NK-92 (cell line): Measurements from ENCODE around the gene PDCL3.

Experiments used
- DNase-seq: peaks from one replicate; lab custom pipeline; 2025; ENCODE audit not compliant: unreplicated experiment; lab: John Stamatoyannopoulos, UW

Gene PDCL3

DNA sequence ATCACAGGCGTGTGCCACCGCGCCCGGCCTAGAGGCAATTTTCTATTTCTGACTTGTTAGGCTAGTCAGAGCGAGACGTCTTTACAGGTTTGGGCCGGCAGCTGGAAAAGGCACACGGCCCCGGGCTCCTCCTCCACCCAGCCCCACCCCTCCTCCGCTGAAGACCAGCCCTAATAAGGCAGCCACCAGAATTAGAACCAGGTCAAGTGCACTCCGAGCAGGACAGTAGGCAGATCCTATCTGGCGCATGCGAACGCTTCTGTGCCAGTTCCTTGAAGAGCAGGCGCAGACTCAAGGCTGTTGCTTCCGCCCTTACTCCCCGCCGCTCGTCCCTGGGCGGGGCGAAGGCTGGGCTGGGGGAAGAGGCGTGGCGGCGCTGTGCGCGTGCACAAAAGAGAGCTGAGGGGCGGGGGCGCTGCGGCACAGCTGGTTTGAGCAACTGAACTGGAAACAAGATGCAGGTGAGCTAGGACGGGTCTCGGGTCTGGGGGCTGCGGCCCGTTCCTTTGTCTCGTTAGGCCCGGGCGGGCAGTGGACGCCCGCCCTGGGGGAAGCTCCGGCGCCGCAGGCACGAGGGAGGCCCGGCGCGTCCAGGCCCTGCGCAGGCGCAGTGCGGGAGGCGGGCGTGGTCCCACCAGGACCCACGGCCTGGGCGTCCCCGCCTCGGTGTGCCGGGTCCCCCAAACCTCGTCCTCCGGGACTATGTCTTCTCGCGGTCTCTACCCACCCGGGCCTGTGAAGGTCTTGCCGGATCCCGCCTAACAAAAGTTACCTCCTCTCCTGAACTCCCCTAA lies at the start of gene PDCL3:
PDCL3 (plus strand) TSS at position 381 of the 794 bp plus-strand sequence; CDS start at position 456, 75 bp downstream.
- DNase-seq = peak; percentile 52

DNA sequence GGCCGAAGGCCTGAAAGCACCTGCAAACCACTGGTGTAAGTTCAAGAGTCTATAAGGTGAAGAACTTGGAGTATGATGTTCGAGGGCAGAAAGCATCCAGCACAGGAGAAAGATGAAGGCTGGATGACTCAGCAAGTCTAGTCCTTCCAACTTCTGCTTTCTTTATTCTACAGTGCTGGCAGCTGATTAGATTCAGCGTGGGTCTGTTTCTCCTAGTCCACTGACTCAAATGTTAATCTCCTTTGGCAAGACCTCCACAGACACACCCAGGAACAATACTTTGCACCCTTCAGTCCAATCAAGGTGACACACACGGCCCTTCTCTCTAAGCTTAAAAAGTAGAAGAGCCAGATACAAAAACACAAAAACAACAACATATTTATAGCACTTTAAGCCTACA lies 49.1 kb upstream of the PDCL3 start:
- no peak for DNase-seq

DNA sequence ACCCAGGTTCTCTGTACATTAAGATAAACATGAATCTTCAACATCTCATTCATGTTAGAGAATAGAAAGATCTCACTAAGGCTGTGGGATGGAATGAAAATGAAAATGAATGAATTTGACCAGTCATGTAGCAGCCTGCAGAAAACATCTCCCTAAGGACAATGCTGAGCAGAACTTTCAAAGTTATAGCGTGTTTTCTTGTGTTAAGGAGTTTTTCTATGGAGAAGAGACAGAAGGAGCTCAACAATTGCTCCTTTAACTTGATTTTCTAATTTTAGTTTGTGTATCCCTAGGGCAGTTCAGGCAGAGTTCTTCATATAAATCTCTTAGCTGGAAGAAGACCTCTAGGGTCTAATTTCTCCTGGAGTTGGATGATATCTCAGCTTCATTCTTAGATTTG lies 45.2 kb upstream of the PDCL3 start:
- DNase-seq = no peak

DNA sequence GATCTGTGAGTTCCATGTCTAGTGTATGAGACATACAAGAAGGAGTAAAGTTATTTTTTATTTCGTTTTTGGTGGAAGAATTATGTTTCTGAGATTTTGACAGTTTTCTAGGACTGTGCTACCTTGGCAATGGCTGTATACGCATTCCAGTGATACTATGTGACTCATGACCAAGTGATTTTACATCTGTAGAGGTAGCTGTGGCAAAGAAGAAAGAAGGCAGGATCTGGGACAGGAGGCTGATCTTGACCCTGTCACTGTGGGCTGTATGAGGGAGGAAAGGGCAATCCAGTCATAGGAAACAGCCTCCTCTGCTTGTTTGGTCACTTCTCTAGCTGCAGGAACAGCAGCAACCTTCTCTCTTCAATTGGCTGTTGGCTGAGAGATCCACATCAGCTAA lies 44.0 kb upstream of the PDCL3 start:
- DNase-seq = no peak

DNA sequence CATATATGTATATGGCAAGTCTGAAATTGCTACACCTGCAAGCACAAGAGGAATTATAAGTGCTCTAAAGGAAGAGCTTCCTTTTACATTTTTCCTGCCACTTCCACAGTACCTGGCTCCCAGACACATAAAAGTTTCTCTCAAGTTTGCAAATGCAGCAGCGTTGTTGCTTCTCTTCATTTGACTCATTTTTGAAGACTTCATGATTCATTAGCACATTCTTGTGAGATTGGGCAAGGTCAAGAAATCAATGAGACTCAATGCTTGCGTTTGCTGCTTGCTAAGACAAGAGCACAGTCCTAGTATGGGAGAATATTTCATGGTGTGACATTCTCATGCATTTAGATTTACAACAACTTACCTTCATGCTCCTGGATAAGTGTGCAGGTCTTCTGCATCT lies 42.6 kb upstream of the PDCL3 start:
- no peak for DNase-seq

DNA sequence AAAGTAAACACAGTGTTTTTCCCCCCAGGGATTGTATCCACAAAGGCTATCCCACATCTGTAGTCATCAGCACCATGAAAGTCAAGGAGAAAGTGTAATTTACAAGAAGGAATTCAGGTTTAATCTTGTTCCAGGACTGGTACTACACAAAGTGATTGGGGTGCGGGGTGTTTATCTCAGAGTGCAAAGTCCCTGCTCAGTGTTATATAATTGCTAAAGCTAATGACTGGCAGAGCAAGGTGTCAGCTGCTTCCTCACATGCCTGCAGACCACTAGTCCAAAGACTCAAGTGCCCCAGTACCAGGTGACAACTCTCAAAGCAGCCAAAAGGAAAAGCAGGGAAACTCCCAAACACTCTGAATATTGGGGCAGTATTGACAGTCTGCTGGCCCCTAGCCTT lies 40.4 kb upstream of the PDCL3 start:
- DNase-seq = no peak

DNA sequence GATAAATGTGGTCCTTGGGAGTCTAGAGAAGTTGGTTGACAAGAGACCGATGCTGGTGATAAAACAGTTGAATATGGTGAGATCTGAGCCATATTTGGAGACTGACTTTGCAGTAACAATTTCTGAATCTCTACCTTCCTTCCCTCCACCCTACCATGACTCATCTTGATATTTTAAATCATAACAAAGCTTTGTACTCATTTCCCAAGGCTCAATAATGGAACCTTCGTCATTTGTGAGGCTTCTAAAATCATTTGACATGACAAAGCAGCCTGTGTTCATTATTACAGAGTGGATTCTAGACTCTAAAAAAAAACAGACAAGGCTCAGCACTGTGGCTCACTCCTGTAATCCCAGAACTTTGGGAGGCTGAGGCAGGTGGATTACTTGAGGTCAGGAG lies 38.5 kb upstream of the PDCL3 start:
- DNase-seq = no peak

DNA sequence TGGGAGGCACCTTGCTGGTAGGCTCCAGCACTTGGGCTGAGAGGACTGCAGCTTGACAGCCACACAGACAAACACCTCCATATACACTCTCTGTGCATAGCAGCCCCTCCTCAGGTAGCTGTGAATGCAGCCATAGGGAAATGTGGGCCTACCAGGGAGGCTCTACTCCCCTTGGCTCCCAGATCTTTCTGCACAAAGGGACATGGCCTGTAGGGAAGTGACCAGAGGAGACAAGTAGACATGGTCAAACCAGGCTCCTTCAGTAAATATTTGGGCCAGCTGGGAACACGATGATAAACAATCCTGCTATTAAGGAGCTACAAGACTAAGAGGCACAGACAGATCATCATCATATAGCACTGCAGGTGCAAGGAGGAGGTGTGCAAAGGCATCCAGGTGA lies 35.9 kb upstream of the PDCL3 start:
- no peak for DNase-seq

DNA sequence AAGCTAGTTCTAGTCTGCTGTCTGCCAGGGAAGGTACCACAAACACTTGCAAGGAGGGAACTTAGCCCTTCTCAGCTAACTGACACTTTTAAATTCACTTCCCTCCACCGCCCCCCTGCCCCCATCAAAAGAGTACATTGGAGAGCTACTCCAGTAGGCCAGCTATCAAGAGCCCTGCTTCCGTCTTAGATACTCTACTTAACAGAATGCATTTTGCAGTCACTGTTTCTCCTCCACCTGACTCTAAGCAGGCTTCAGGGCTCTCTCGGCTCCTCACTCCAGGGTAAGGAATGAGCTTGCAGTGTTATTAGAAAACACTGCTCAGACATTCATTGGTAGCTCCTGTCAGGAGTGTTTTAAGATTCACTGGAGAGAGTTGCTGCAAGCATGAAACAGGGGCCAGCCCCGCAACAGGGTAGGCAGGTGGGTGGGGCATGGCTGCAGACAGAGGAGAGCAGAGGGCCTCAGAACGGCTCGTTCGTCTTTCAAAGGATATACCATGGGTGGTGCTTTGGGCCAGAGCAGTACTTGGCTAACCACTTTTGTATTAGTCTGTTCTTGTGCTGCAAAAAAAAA lies 35.3 kb upstream of the PDCL3 start:
- DNase-seq = no peak

DNA sequence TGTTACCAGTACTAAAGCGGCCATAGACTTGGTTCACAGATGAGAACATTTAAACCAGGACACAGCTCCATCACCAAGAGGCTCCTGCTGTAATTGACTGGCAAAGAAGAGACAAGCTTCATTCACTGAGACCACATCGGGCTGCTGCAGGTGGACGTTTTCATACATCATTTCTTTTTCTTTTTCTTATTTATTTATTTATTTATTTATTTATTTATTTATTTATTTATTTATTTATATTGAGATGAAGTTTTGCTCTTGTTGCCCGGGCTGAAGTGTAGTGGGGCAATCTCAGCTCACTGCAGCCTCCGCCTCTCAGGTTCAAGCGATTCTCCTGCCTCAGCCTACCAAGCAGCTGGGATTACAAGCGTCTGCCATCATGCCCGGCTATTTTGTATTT lies 33.6 kb upstream of the PDCL3 start:
- DNase-seq = no peak

DNA sequence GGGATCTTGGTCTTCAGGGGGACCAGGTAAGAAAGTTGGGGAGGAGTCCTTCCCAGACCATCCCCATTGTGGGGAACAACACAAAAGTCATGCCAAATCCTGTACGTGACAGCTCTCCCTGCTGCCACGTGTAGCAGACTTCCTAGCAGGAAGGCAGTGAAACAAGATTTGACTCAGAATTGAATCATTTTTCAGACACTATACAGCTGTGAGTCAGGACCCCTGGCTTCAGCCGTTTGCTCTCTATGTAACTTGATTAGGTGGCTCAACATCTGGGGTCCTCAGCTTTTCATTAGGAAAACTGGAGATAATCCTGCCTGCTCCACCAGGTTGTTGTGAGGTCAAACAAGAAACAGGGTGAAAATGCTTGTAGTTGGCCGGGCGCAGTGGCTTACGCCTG lies 32.9 kb upstream of the PDCL3 start:
- DNase-seq = no peak

DNA sequence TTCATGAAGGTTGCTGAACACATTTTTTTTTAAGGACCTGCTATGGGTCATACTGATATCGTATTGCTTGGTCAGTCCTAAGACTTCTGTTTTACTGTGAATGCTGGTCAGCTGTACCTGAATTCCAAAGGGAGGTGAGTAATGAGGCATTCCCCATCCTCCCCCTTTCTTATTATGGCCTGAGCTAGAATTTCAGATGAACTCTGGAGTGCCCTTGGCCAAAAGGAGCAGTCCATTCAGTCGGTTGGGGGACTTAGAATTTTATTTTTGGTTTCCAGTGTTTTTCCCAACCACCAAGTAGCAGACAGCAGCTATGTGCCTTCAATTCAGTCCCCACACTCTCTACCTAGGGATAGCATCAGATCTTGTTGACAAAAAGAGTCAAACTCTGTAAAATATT lies 26.9 kb upstream of the PDCL3 start:
- no peak for DNase-seq

DNA sequence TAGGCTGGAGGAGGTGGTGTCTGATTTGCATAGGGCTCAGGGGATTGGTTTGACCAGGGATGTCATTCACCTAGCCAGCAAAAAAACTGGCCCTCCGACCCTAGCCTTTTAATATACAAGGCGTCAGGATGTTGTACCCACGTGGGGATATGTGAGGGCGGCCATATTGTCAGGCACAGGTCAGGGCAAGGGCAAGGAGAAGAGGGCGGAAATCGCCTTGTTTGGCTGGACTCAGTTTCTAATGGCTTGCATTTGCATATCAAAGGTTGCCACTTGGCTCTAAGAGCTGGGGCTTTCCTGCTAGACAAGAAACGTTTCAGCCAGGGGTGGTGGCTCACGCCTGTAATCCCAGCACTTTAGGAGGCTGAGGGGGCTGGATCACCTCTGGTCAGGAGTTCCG lies 24.9 kb upstream of the PDCL3 start:
- no peak for DNase-seq

DNA sequence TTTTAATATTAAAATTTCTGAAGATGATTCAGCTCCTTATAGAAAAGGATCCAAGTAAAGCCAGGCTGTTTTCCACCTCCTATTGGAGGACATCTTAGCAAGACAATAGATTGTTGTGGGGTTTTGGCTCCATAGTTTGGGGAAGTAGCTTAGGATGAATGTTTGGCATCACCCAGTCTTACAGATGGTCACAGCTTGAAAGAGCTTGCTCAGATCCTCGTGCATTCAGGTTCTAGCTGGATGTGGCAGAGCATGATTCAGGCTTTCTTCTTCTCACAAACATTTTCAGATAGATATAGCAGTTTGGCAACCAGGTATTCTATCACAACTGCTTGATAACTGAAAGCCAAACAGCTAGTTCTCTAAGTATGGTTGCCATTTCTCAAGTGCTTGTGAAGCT lies 23.6 kb upstream of the PDCL3 start:
- DNase-seq = no peak

DNA sequence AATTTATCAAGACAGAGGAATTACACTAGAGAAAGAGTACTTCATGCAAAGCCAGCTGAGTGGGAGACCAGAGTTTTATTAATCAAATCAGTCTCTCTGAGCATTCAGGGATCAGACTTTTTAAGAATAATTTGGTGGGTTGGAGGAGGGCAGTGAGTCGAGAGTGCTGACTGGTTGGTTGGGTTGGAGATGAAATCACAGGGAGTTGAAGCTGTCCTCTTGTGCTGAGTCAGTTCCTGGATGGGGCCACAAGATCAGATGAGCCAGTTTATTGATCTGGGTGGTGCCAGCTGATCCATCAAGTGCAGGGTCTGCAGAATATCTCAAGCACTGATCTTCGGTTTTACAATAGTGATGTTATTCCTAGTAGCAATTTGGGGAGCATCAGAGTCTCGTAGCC lies 21.4 kb upstream of the PDCL3 start:
- DNase-seq = no peak

DNA sequence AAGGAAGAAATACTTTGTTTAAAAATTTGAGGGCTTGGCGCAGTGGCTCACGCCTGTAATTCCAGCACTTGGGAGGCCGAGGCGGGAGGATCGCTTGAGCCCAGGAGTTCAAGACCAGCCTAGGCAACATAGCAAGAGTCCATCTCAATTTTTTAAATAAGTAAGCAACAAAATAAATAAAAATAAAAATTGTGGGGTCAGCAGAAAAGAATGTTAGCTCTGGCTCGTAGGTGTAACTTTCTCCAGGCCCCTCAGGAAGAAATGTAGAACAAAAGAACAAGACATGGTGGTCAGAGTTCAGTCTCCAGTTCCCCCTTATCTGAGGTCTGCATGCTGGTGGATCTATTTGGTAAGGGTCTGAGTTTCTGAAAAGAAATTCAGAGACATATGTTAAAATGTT lies 20.4 kb upstream of the PDCL3 start:
- no peak for DNase-seq

DNA sequence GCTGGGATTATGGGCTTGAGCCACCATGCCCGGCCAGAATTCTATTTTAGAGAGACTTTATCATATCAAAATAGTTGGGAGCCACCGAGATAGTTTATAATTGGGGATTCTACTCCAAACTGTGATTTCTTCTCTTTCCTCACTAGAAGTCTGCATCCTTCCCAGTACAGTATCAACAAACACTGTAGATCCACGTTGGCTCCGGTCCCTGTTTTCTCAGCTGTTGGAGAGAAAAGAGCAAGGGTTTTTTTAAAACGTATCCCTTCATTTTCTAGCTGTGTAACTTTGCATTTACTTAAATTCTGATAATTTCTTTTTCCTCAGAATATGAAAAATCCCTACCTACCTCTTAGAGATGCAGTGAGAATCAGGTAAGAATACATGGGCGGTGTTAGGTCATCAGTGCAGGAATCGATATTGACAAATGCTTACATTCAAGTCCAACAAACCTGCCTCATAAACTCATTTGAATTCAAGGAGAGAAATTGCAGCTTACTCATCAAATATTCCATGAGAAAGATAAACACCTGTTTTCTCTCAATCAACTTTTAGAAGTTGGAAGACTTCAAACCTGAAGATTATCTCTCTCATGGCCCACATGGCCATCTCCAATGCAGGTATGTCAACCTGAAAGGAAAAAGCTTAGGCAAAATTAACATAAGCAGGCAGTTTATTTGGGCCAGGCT lies 17.7 kb upstream of the PDCL3 start:
- DNase-seq = no peak

DNA sequence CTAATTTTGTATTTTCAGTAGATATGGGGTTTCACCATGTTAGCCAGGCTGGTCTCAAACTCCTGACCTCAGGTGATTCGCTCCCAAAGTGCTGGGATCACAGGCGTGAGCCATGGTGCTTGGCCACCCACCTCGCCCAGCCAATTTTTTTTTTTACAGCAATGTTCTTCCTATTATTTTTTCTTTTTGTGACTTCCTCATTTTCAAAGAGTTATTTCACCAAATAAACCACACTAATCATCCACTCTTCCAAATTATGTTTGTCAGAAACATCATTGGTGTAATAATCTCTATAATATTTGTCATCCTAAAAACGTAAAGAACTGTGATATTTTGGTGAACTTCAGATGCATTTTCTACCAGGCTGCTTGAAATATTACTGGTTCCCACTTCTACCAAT lies 16.3 kb upstream of the PDCL3 start:
- DNase-seq = no peak

DNA sequence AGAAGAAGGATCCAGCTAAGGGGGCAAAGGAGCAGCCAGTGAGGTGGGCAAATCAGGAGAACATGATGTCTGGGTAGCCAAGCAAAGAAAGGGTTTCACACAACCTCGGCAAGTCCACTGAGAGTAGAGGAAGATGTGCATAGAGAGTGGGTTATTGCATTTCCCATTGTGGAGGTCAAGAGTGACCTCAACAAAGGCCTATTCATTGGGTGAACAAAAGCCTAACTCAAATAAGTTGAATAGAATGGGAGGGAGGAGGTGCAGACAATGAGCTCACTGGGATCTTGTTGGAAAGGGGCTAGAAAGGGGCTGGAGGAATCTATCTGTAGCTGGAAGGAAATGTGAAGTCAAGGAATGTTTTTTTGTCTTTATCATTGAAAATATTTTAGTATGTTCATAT lies 14.0 kb upstream of the PDCL3 start:
- no peak for DNase-seq

DNA sequence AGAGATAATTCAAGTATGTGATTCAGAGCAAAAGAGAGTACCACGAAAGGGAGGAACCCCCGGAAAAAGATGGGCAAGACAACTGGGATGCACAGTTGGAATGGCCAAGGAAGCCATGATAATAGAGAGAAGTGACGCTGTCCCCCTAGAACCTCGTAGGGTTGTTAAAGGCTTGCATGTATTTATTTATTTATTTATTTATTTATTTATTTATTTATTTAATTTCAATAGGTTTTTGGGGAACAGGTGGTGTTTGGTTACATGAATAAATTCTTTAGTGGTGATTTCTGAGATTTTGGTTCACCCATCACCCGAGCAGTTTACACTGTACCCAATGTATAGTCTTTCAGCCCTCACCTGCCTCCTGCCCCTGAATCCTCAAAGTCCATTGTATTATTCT lies 11.5 kb upstream of the PDCL3 start:
- DNase-seq = no peak

DNA sequence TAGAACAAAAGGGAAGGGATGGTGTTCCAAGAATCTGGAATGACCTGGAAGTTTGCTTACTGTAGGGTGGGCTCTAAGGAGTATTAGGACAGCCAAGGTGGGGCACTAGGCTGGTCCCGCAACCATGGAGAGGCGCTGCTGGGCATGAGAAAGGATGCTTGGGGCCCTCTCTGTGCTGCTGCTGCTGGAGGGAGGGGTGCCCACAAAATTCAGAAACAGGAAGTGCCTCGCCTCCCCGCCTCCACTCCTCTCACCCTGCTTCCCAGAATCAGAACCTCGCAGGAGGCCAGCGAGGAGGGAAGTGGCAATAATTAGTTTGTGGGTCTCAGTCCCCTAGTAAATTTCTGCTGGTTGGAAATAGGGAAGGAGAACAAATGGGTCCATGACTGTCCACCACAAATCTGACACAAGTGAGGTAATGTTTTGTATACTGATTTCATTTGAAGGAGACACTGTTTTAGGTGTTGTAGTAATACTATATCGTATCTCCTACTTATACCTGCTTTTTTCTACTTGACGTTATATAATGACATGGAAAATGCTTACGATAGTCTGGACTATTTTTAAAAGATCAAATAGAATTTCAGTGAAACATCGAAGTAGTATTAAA lies 7.9 kb upstream of the PDCL3 start:
- no peak for DNase-seq

DNA sequence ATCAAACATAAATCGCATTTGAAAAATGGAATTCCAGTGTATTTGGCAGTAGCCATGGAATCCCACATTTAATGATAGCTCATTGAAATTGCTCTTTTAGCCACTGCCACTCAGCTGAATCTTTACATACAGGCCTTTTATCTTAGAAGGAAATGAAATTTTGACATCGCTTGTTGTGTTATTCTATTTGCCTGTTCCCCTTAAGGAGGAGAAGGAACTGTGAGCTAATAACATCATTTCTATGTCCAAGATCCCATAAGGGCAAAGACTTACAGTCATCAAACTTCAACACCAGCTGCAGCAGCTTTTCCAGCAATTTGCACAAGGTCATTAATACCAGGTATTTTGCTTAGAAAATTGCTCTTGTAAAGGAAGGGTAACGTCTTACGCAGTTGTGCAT lies 6.0 kb upstream of the PDCL3 start:
- DNase-seq = no peak
